NB4 (cell line): Measurements from ENCODE around the gene ALG6.

Source experiments
- DNase-seq: peaks from one replicate; pipeline ENCODE4 v3.0.0; 2010; ENCODE audit warnings: low read depth
- H3K4me3 ChIP-seq: one replicate; pipeline ENCODE4 v1.5.1; 2011; ENCODE audit warnings: mild to moderate bottlenecking, low read depth, low read length, moderate library complexity
- CTCF ChIP-seq: IDR thresholded peaks from one replicate; pipeline ENCODE4 v1.5.1; 2012; ENCODE audit warnings: low read depth, low read length
- MAX ChIP-seq: IDR thresholded peaks from 2 replicates; pipeline ENCODE4 v1.6.1; 2011; ENCODE audit warnings: low read depth, low read length
- MYC ChIP-seq: IDR thresholded peaks from 2 replicates; pipeline ENCODE4 v1.6.1; 2011; ENCODE audit warnings: low read depth, low read length
- POLR2A ChIP-seq: IDR thresholded peaks from 2 replicates; pipeline ENCODE4 v1.6.1; 2011; ENCODE audit warnings: mild to moderate bottlenecking; ENCODE audit not compliant: insufficient read length; ENCODE audit errors: extremely low read depth

The ALG6 gene

GRCh38 chr1:63435161-63435560, 67.7 kb downstream of the ALG6 start:
- no peak for TF ChIP-seq POLR2A
- no peak for TF ChIP-seq MAX
- no peak for TF ChIP-seq CTCF
- no peak for TF ChIP-seq MYC
- H3K4me3 ChIP-seq: no peak overlapping the region
- no peak for DNase-seq

GRCh38 chr1:63442141-63442475, 74.7 kb downstream of the ALG6 start:
- TF ChIP-seq MAX (no peak), CTCF (no peak), POLR2A (no peak), MYC (no peak)
- no peak for DNase-seq
- H3K4me3 ChIP-seq: no peak overlapping the region

GRCh38 chr1:63448731-63449246, 81.4 kb downstream of the ALG6 start:
- TF ChIP-seq CTCF (no peak), MAX (no peak), MYC (no peak), POLR2A (no peak)
- H3K4me3 ChIP-seq: no peak overlapping the region
- DNase-seq: no peak

- DNase-seq: no peak
These were observed 83.0 kb downstream of the ALG6 start for GRCh38 chr1:63450416-63450815.

GRCh38 chr1:63453232-63453631, 85.8 kb downstream of the ALG6 start:
- TF ChIP-seq CTCF: no peak
- no peak for TF ChIP-seq POLR2A
- TF ChIP-seq MYC: no peak
- no peak for TF ChIP-seq MAX
- no peak for DNase-seq
- no peak overlapping the region for H3K4me3 ChIP-seq

More at GRCh38 chr1:63450416-63450815, 83.0 kb downstream of the ALG6 start:
- no peak overlapping the region for H3K4me3 ChIP-seq
- TF ChIP-seq POLR2A (no peak), CTCF (no peak), MYC (no peak), MAX (no peak)
